CD4-positive, alpha-beta T cell treated with Interleukin-4 for 1 hour (primary cell): Measurements from ENCODE around the gene LRP3.
"Not testable (repeated sequence)": the region's sequence is repeated elsewhere in the genome, so short reads cannot be mapped to it uniquely, and the experiment has no call there.

Source experiments
- DNase-seq, 2 donors: peaks; one replicate each; pipeline ENCODE4 v3.0.0-alpha.2; 2020 to 2022

LRP3 gene

DNA sequence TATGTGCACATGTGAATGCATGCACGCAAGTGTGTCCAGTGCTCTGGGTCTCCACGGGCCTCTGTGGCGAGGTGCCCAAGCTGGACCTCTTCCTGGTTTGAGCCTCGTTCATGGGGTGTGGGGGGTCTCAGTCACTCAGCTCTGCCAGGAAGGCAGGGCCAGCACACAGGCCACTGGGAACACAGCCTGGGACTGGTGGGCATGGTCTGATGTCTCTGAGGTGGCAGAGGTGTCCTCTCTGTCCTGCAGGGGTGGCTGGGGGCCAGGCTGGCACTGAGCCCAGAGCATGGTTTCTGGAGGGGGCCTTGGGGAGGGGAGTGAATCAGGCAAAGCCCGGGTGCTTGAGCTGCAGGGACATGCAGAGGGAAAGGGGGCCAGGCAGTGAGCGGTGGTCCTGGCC, 9.4 kb downstream of the LRP3 start:
- DNase-seq: no peak

DNA sequence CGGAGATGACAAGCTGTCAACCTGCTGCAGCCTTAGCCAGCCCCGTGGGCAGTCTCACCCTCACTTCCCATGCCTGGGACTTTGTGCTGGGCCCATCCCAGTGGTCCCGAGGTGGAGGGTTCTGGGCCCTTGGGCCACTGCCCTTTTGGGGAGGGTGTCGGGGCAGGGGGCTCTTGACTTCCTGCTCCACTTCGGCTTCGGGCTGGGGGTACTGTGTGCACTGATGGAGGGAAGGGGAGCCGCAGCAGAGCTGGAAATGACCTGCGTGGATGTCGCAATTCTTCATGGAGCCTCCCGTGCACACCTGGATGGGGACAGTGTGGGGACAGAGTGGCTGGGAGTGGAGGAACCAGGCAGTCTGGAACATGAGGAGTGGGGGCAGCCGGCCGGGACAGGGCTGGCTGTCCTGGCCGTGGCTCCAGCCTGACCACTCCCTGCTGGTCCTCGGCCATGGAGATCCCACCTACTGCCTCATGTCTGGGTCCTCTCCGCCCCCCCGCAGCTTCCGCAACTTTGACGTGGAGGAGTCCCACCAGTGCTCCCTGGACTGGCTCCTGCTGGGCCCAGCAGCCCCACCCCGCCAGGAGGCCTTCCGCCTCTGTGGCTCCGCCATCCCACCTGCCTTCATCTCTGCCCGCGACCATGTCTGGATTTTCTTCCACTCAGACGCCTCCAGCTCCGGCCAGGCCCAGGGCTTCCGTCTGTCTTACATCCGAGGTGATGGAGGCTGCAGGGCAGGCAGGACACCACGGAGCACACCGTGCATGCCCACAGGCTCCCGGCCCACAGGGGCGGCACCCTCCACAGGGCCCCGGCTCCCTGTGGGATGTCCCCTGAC, 10.2 kb downstream of the LRP3 start:
- no peak for DNase-seq

DNA sequence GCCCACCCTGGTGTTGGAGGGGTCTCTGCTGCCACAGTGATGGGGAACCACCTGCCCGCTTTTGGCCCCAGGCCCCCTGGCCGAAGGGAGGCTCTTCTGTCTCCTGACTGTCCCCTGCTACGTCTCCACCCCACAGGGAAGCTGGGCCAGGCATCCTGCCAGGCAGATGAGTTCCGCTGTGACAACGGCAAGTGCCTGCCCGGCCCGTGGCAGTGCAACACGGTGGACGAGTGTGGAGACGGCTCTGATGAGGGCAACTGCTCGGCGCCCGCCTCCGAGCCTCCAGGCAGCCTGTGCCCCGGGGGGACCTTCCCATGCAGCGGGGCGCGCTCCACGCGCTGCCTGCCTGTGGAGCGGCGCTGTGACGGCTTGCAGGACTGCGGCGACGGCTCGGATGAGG, 11.0 kb downstream of the LRP3 start:
- no peak for DNase-seq

DNA sequence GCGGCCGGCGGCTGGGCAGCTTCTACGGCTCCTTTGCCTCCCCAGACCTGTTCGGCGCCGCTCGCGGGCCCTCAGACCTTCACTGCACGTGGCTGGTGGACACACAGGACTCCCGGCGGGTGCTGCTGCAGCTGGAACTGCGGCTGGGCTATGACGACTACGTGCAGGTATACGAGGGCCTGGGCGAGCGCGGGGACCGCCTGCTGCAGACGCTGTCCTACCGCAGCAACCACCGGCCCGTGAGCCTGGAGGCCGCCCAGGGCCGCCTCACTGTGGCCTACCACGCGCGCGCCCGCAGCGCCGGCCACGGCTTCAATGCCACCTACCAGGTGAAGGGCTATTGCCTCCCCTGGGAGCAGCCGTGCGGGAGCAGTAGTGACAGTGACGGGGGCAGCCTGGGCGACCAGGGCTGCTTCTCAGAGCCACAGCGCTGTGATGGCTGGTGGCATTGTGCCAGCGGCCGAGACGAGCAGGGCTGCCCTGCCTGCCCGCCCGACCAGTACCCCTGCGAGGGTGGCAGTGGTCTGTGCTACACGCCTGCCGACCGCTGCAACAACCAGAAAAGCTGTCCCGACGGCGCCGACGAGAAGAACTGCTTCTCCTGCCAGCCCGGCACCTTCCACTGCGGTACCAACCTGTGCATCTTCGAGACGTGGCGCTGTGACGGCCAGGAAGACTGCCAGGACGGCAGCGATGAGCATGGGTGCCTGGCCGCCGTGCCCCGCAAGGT, 11.6 kb downstream of the LRP3 start:
- no peak for DNase-seq

DNA sequence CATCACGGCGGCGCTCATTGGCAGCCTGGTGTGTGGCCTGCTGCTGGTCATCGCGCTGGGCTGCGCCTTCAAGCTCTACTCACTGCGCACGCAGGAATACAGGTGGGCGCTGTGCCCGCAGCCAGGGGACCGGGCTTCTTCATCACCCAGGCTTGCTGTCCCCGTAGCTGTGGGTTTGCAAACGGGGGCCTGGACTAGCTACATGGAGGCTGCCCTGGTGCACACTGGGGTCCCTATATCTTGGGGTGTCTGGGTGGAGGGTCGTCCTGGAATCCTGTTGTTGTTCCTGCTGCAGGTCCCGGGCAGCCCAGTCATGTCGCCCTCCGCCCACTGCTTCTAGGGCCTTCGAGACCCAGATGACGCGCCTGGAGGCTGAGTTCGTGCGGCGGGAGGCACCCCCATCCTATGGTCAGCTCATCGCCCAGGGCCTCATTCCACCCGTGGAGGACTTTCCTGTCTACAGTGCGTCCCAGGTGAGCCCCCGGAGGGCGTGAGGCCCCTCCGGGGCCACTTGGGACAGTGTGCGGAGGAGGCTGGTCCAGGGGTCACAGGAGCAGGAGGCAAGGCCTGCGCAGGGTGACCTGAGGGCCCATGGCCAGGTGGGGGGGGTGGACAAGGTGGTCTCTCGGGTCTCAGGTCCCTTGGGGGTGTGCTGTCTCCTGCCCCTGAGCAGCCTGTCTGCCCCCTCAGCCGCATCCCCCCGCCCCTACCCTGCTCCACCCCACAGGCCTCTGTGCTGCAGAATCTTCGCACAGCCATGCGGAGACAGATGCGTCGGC, 12.3 kb downstream of the LRP3 start:
- no peak for DNase-seq

DNA sequence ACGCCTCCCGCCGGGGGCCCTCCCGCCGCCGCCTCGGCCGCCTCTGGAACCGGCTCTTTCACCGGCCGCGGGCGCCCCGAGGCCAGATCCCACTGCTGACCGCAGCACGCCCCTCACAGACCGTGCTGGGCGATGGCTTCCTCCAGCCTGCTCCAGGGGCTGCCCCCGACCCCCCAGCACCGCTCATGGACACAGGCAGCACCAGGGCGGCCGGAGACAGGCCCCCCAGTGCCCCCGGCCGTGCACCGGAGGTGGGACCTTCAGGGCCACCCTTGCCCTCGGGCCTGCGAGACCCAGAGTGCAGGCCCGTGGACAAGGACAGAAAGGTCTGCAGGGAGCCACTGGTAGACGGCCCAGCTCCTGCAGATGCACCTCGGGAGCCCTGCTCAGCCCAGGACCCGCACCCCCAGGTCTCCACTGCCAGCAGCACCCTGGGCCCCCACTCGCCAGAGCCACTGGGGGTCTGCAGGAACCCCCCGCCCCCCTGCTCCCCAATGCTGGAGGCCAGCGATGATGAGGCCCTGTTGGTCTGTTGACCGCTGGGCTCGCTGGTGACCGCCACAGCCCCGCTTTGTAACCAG, 13.0 kb downstream of the LRP3 start:
- no peak for DNase-seq

DNA sequence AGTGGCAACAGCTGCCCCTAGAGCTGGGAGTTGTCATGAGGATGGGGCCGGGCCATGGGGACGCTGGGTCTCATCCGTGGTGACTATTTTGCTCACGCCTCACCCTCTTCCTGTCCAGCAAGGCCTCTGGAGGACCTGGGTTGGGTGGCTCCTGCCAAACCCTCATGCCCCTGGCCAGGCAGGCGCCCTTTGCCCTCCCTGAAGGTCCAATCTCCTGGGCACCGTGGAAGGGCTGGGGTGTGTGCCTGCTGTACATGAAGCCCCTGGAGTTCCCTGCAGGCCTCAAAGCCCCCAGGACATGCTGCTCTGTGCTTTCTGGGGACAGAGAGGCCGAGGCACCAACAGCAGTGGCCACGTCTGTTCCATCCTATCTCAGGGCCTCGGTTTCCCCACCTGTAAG, 13.8 kb downstream of the LRP3 start:
- DNase-seq: no peak

DNA sequence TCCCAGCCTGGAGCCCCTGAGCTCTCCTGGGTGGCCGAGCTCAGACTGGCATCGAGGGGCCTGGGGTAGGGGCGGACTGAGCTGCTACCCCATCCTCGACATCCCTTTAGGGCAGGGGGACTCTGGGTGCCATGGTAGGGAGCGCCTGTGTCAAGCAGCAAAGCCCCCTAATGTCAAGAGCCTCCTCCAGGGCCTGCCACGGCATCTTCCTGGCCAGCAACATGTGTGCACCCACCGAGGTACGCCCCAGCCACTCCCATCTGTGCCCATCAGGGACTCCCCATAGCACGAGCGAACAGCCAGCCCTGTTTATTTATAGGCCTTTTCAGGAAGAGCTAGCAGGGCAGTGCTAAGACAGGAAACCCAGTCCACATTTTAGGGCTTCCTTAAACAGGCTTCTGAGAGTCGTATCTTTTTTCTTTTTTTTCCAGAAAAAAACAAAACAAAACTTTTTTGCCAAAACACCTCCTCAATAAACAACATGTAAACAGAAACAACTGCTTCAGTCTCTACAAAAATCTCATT, 14.3 kb downstream of the LRP3 start:
- no peak for DNase-seq

DNA sequence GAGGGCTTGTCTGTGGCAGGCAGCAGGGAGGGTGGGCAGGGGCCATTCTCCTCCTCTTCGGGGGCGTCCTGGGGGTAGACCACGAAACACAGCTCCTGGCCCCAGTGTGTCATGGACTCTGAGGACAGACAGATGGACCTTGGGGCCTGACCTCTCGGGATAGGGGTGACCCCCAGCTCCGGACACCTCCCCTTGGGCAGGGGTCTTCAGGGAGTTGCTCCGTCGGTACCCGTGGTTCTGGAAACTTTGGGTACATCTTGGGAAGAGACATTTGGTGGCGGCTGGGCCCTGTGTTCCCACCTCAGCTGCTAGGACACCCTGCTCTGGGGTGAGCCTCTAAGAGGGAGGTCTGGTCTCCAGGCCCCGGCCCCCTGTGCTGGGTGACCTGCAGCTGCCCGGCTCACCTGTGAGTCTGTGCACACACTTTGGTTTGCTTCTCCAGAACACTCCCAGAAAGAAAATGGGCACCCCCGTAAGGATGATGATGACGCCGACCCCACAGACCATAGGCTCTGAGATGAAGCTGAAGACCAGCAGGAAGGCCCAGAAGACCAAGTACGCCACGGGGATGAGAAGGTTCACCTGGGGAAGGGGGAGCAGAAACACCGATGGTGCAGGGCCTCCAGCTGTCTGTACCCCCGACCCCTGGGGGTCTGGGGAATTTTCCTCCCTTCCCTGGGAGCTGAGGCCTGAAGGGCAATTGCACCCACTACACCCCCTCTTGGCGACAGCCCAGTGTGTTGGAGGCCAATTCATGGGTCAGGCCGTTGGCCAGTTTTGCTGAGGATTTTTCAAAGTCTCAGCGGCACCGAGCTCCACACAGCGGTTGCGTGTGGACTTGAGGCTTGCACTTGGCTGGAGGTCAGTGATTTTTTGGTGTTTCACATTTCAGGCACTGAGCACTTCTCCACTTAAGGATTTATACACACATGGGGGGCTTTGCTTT, 15.0 kb downstream of the LRP3 start:
- no peak for DNase-seq

DNA sequence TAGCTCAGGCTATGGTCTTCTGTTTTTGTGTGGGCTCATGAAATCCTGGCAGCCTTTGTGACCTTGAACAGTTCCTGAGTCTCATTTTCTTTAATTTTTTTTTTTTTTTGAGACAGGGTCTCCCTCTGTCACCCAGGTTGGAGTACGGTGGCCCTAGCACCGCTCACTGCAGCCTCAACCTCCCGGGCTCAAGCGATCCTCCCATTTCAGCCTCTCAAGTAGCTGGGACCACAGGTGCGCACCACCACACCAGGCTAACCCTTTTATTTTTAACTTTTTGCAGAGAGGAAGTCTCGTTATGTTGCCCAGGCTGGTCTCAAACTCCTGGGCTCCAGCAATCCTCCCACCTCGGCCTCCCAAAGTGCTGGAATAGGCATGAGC, 15.7 kb downstream of the LRP3 start:
- not testable (repeated sequence) for DNase-seq

DNA sequence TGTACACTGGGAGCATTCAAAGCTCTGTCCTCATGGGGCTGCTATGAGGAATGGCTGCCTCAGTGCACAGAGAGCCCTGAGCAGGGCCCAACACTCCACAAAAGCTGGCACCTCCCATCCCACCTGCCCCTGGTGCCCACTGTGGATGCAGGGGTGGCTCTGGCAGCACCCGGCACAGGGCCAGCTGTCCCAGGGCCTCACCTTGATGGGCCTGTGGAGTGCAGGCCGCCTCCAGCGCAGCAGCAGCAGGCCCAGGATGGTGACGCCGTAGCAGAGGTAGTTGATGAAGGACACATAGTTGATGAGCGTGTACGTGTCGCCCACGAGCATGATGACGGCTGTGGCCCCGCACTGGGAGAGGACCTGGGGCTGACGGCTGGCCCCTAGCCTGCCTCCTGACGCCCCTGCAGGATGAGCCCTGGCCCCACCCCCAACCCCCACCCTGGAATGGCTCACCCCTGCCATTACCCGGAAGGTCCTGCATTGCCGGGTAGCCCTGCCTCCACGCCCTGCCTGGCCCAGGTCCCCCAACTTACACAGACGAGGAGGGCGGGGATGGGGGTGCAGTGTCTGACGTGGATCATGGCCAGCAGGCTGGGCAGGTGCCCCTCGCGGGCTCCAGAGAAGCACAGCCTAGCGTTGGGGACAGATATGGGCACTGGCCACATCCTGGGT, 16.3 kb downstream of the LRP3 start:
- no peak for DNase-seq

DNA sequence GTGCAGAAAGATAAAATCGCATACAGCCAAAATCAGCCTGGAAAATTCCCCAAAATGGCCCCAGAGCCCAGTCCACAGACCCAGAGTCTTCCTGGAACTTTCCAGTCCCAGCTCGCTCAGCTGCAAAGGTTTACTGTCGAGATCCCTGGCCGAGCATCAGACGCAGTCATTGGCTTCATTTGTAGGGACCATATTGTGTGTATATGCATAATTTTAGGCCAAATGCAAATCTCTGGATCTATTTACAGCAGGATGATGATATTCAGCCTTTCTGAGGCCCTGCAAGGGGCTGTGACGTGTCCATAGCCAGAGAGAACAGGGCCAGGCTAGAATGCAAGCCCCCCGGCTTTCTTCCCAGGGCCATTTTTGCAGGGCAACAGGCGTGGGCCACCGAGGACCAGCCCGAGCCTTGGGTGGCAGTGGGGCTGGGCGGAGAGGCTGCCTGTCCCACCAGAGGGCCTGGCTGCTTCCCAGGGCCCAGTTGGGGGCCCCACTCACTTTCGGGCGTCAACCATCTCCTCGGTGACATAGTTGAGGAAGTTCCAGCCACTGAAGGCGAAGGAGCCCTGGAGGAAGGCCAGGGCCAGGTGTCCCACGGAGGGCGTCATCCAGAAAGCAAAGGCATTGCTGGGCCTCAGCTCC, 17.8 kb downstream of the LRP3 start:
- DNase-seq: no peak

DNA sequence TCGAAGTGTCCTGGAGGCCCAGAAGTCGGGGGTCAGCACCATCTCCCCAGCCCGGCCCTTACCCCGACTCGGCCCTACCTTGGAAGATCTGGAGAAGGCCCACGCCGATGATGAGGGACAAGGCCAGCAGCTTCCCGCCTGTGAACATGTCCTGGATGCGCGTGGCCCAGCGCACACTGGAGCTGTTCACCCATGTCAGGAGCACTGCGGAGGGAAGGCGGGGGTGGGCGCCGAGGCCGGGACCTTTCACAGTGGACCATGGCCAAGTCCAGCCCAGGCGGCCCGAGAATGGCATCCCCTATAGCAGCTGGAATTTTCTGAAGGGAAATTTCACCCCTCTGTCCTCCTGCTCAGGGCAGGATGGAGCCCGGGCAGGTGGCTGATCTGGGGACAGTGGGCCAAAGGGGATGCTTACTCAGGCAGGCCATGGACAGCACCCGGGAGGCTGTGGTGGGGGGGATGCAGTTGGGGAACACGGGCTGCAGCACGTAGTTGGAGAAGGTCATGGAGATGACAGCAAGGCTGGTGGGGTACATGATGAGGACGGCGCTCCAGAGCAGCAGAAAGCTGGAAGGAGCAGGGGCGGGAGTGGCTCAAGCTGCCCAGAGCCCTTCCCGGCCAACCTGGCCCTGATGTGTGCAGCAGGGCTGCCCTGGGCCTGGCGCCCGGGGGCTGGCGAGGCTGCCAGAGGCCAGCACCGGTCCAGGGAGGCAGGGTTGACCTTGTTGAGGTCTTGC, 18.5 kb downstream of the LRP3 start:
- no peak for DNase-seq

DNA sequence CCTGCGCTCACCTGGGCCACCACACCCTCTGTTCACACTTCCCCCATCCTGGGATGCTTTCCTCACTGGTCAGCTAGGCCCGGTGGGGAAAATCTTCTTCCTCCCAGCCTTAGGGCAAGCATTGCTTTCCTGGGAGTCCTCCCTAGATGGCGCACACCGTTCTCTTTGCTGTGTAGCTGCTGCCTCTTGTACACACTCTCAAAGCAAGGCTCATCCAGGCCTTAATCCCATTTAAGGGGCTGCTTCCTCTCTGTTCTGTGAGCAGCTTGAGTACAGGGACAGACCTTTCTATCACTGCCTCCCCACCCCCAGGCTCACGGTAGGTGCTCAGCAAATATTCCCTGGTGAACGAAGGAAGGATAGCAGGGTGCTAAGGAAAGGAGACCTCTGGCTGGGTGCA, 20.5 kb downstream of the LRP3 start:
- DNase-seq: no peak

DNA sequence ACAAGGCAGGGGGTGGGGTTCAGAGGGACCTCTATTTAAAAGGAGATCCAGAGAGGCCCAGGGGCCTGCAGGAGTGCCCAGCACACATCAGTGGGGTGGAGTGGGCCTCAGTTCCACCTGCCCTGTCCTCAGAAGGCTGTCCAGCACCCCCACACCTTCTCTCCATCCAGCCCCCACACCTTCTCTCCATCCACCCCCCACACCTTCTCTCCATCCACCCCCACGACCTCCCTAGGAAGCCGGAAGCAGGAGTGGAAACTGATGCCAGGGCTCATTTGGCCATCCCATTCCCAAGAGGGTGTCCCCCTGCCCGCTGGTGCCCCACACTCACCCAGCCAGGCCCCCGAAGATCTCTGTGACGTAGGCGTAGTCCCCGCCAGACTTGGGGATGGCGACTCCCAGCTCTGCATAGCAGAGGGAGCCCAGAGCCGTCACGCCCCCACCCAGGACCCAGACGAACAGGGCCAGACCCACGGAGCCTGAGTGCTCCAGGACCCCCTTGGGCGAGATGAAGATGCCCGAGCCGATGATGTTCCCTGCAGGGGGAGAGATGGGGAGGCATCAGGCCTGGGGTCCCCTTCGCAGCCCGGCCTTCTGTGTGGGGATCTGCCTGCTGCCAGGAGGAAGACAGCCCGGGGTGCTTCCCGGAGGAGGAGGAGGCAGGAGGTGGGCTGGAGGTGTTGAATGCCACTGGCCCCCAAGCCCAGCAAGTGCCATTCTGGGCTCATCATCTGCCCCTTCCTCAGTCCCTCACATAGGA, 21.5 kb downstream of the LRP3 start:
- DNase-seq: no peak

DNA sequence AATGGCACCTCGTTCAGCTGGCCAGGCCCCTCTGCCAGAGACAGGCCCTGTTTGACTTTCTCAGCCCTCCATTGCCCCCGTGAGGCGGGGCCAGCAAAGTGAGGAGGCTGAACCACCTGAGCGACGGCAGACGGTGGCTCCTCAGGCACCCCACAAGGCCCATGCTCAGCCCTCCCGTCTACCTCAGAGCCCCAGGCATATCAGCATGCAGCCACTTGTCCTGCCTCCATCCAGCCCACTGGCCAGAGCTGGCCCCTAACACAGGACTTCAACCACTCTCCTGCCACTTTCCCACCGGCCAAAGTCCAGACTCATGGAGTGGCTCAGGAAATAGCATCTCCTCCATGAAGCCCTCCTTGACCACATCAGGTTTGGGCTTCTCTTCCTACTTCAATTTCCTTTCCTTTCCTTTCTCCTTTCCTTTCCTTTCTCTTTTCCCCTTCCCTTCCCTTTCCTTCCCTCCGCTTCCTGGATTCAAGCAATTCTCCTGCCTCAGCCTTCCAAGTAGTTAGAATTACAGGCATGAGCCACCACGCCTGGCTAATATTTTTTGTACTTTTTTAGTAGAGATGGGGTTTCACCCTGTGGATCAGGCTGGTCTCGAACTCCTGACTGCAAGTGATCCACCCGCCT, 22.2 kb downstream of the LRP3 start:
- no peak for DNase-seq

DNA sequence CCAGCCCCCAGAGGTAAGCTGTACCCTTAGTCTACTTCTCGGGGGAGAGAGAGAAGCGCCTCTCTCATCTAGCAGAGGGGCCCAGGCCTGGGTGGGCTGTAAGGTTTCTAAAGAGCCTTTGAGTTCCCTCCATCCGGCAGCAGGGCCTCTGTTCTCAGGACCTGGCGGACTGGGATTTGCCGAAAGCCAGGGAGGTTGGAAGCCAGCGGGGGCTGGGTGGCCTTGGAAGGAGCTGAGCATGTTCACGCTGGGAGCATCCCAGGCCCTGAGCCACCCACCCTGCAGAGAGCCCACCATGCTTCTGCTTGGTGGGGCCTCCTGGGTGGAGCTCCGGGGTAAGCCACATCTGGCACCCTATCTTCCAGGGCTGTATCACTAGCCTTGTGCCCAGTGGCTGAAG, 23.8 kb downstream of the LRP3 start:
- no peak for DNase-seq

DNA sequence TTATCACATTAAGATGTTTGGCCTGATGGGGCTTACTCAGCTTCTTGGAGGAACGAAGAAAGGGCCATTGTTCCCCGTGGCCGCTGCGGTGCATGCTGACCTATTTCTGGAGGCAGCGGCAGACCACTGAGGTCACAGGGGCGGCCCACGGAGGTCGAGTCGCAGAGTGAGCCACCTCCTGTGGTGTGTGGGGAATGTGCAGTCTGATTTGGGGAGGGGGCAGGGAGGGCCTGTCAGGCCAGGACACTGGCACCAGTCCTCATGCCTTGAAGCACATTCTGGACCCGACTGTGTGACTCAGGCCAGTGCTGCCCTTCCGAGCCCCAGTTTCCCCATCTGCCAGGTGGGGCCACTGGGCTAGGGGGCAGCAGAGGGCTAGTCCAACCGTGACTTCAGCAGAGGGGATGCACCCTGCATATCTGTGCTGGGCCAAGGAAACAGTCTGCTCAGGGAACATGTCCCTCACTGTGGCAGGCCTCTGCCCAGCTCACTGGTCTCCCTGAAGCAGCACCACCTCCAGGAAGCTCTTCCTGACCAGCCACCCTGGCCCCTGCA, 25.2 kb downstream of the LRP3 start:
- no peak for DNase-seq
